HG03039 (cell line): ENCODE data around the gene PRKCZ.

Experiments used
- ATAC-seq: cut with Tn5 transposase; IDR thresholded peaks from one replicate; pipeline ENCODE4 v1.9.1; 2021; ENCODE audit warnings: mild to moderate bottlenecking, moderate library complexity; ENCODE audit not compliant: unreplicated experiment

The PRKCZ gene

GRCh38 chr1:2024451-2024850 is 25.8 kb upstream of the PRKCZ start:
- no peak for ATAC-seq

- ATAC-seq, result no peak
Observed at GRCh38 chr1:2024887-2025286, 25.3 kb upstream of the PRKCZ start.

GRCh38 chr1:2025491-2025981 is 24.7 kb upstream of the PRKCZ start:
- no peak for ATAC-seq

- ATAC-seq, result no peak
Observed at GRCh38 chr1:2027961-2028583, 22.1 kb upstream of the PRKCZ start.

GRCh38 chr1:2028870-2029560 is 21.2 kb upstream of the PRKCZ start:
- ATAC-seq, result no peak

GRCh38 chr1:2029561-2029960 is 20.6 kb upstream of the PRKCZ start:
- ATAC-seq, result no peak

GRCh38 chr1:2030076-2030871 is 19.9 kb upstream of the PRKCZ start:
- ATAC-seq, result no peak

GRCh38 chr1:2031546-2032540 is 18.4 kb upstream of the PRKCZ start:
- no peak for ATAC-seq

- no peak for ATAC-seq
Observed at GRCh38 chr1:2032737-2033136, 17.5 kb upstream of the PRKCZ start.

- ATAC-seq, result no peak
Observed at GRCh38 chr1:2033165-2033564, 17.0 kb upstream of the PRKCZ start.

- ATAC-seq, result no peak
Observed at GRCh38 chr1:2036287-2036686, 13.9 kb upstream of the PRKCZ start.

GRCh38 chr1:2037314-2037979 is 12.8 kb upstream of the PRKCZ start:
- no peak for ATAC-seq

- no peak for ATAC-seq
Observed at GRCh38 chr1:2038229-2038628, 12.0 kb upstream of the PRKCZ start.

GRCh38 chr1:2039251-2039650 is 11.0 kb upstream of the PRKCZ start:
- ATAC-seq, result no peak

- no peak for ATAC-seq
Observed at GRCh38 chr1:2041305-2041704, 8.9 kb upstream of the PRKCZ start.

GRCh38 chr1:2041887-2042286 is 8.3 kb upstream of the PRKCZ start:
- no peak for ATAC-seq

GRCh38 chr1:2042830-2043773 is 7.1 kb upstream of the PRKCZ start:
- no peak for ATAC-seq

GRCh38 chr1:2043886-2044285 is 6.3 kb upstream of the PRKCZ start:
- no peak for ATAC-seq
